ENCODE measurements around the gene DHX40.
"Not testable (repeated sequence)": the region's sequence is repeated elsewhere in the genome, so short reads cannot be mapped to it uniquely, and the experiment has no call there.

Gene DHX40

DNA sequence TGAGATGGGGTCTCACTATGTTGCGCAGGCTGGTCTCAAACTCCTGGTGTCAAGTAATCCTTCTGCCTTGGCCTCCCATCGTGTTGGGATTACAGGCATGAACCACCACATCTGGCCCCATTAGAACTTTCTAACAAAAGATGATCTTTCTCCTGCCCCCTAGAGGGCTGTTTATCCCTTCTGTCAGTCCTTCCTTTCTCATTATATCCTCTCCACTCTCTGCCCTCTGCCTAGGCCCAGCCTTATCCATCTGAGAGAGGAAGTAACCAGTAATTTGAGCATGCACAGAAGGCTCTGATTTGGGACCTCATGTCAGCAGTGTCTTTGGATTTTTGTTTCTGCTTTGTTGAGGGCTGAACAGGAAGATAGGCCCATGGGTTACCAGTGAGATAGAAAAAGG is 4.4 kb upstream of the DHX40 start:
- no peak for DNase-seq (ENCODE audit: low read depth in 3 of 3)

DNA sequence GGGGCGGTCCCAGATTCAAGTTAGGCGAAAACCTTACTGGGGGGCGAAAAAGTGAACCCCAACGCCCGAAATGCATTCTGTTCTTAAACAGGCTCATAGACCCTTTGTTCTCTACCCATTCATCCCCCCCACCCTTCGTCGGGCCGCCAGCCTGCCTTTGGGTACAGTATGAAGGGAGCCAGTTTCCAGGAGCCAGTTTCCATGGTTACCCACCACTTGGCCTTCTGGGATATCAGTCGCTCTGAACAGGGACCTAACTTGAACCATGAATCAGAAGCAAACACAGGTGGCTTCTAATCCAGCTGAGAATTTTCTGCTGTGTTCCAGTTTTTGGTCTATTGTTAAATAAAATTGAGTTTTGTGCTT is 532 bp downstream of the DHX40 start:
- DNase-seq (ENCODE audit: low read depth in 3 of 3): peak; percentile 8 to 17 (median 15)

DNA sequence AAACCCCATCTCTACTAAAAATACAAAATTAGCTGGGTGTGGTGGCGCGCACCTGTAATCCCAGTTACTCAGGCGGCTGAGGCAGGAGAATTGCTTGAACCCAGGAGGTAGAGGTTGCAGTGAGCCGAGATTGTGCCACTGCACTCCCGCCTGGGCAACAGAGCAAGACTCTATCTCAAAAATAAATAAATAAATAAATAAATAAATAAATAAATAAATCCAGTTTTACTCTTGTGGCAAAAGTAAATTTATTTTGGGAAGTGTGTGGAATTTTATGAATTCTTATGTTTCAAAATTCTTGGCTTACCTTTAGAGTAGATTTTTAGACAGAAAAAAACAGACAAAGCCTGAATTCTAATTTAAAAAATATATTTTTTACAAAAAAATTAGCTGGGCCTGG is 3.7 kb downstream of the DHX40 start:
- not testable (repeated sequence) for DNase-seq (ENCODE audit: low read depth in 3 of 3)

GRCh38 chr17:59572301-59572924 is 7.0 kb downstream of the DHX40 start:
- DNase-seq (ENCODE audit: low read depth in 3 of 3): no peak

DNA sequence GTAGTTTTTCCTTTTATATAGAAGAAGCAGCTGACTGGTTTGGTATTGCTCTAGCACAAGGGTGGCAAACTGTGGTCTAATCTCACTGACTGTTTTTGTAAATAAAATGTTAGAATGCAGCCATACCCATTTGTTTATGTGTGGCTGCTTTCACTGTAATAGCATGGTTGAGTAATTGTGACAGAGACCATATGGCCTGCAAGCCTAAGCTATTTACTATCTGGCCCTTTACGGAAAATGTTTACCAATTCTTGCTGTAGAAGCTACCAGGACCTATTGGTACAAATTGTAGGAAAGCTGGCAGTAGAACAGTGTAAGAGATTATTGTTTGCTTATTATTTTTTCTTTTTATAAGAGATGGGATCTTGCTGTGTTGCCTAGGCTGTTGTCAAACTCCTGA is 18.8 kb downstream of the DHX40 start:
- DNase-seq (ENCODE audit: low read depth in 3 of 3): not testable (repeated sequence)

- no peak for DNase-seq (ENCODE audit: low read depth in 3 of 3)
Measured at GRCh38 chr17:59600169-59600568, 34.8 kb downstream of the DHX40 start.

DNA sequence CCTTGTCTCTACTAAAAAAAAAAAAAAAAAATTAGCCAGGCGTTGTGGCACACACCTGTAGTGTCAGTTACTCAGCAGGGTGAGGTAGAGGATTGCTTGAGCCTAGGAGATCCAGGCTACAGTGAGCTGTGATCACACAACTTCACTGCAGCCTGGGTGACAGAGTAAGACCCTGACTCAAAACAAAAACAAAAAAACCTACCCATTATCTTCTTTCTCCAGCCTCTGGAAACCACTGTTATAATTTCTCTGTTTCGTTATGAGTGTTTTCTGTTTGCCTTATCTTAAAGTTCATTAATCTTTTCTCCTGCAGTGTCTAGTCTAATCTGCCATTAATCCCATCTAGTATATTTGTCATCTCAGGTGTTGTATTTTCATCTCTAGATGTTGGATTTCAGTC is 35.7 kb downstream of the DHX40 start:
- no peak for DNase-seq (ENCODE audit: low read depth in 3 of 3)

- DNase-seq (ENCODE audit: low read depth in 3 of 3): no peak
Measured at GRCh38 chr17:59607061-59607460, 41.7 kb downstream of the DHX40 start.

GRCh38 chr17:59607817-59608403 is 42.5 kb downstream of the DHX40 start:
- peak in 1 of 3 experiments; percentile 5 for DNase-seq (ENCODE audit: low read depth in 3 of 3)

GRCh38 chr17:59611503-59611902 is 46.1 kb downstream of the DHX40 start:
- DNase-seq (ENCODE audit: low read depth in 3 of 3): no peak

DNA sequence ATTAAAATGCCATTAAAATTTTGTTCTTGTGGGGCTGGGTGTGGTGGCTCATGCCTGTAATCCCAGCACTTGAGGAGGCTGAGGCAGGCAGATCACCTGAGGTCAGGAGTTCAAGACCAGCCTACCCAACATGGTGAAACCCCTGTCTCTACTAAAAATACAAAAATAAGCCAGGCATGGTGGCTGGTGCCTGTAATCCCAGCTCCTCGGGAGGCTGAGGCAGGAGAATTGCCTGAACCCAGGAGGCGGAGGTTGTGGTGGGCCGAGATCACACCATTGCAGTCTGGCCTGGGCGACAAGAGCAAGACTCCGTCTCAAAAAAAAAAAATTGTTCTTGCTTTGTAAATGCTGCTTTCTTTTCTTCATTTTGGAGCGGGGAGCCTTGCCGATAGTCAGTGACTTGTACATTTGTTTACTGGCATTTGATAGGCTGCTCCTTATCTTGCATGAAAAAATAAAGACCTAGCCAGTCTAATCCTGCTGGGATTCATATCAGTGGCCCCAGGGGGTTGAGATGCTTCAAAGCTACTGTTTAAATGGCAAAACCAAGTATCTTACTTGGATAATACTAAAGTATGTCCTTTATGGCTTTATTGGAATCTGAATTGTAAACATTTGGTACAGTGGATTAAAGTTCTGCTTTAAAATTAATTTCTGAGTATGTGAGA is 51.0 kb downstream of the DHX40 start:
- DNase-seq (ENCODE audit: low read depth in 3 of 3): no peak

- DNase-seq (ENCODE audit: low read depth in 3 of 3): no peak
Measured at GRCh38 chr17:59617156-59617732, 51.8 kb downstream of the DHX40 start.

GRCh38 chr17:59619035-59619297 is 53.6 kb downstream of the DHX40 start:
- DNase-seq (ENCODE audit: low read depth in 3 of 3): no peak

GRCh38 chr17:59619298-59620063 is 54.1 kb downstream of the DHX40 start, which contains the start of gene CLTC:
TSS of gene CLTC (plus strand) at chr17:59619895. CDS start at chr17:59620132, 237 bp downstream.
- peak; percentile 86 to 90 (median 90) for DNase-seq (ENCODE audit: low read depth in 3 of 3)

GRCh38 chr17:59620064-59620359 is 54.6 kb downstream of the DHX40 start:
- DNase-seq (ENCODE audit: low read depth in 3 of 3): no peak

DNA sequence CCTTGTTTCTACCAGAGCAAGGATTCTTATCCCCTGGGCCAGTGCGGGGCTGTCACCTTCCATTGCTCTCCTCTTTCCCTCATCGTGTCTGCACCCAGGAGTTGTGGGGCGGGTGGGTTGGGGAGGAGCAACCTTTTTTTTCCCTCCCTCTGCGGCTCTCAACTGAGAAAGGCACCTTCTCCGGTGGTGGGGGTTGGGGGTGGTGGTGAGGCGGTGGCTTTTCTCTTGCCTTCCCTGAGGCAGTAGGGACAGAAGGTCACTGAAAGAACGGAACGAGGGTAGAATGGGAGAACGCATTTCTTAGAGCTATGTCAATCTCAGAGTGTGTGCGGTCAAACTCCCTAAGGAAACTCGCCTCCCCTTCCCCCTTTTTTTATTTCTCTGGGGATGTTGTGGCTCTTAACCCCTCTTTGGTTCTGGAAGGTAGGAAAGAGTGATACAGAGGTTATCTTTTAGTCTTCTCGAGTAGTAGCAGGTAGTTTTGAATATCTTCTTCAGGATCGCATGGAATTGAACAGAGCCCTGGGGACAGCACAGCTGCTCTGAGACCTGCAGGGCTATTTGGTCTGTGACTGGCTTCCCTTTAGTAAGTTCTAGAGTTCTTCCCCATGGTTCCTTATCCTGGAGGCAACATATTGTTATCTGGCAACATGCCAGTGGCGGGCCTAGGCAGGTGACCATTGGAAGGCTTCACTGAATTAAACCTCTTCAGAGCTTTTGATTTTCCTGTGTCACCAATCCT is 55.3 kb downstream of the DHX40 start:
- peak; percentile 21 to 38 (median 29) for DNase-seq (ENCODE audit: low read depth in 3 of 3)

GRCh38 chr17:59621771-59622170 is 56.4 kb downstream of the DHX40 start:
- no peak for DNase-seq (ENCODE audit: low read depth in 3 of 3)

DNA sequence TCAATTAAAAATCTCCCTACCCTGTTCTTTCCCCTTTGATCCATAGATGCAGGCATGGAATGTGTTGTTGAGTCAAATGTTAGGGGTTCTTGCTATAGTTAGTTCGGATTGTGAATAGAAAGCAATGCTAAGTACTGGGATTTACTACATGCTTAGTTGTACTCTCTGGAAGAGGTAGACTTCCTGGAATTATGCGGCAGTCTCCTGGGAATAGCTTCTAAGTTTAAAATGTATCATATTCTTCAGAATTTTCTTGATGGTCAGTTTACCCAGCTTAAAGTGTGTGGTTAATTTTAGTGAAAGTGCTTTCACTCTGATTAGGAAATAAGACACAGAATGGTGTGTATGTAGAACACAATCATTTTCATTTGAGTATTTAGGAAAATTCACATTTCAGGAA is 57.7 kb downstream of the DHX40 start:
- DNase-seq (ENCODE audit: low read depth in 3 of 3): no peak

- no peak for DNase-seq (ENCODE audit: low read depth in 3 of 3)
Measured at GRCh38 chr17:59626756-59627155, 61.3 kb downstream of the DHX40 start.

DNA sequence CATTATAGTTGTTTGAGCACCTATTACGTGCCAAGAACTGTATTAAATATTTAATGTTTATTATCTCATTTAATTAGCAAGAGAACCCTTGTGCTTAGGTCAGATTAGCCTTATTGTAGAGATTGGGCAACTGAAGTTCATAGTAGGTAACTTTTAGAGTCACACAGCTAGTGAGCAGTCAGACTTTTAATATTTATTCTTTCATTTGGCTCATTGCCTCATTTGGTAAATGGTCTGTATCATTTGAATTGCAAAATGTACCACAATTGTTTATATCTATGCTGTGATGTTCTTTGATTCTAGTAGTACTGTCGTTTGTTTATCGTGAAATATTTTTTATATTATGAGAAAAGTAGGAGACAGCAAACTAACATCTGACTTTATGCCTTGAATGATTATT is 61.9 kb downstream of the DHX40 start:
- no peak for DNase-seq (ENCODE audit: low read depth in 3 of 3)

- no peak for DNase-seq (ENCODE audit: low read depth in 3 of 3)
Measured at GRCh38 chr17:59627770-59628171, 62.4 kb downstream of the DHX40 start.

GRCh38 chr17:59629174-59629573 is 63.8 kb downstream of the DHX40 start:
- no peak for DNase-seq (ENCODE audit: low read depth in 3 of 3)

Measured in stimulated activated CD4-positive, alpha-beta T cell treated with anti-CD3 and anti-CD28 coated beads, TNF-alpha, amount 100 ng/mL, for 4 hours (primary cell).